ENCODE measurements around the gene DOCK7. TPM values are rescaled to one million over a fixed set of nuclear protein-coding genes. Genes with fewer than 3 reads are reported as not detected.
A peak's percentile ranks its signal among the peaks of the same experiment; 100 is the strongest.

DOCK7 gene
- total and polyA plus RNA-seq, 10 donors = 3.3 to 48.3 (median 30.3) TPM

DNA sequence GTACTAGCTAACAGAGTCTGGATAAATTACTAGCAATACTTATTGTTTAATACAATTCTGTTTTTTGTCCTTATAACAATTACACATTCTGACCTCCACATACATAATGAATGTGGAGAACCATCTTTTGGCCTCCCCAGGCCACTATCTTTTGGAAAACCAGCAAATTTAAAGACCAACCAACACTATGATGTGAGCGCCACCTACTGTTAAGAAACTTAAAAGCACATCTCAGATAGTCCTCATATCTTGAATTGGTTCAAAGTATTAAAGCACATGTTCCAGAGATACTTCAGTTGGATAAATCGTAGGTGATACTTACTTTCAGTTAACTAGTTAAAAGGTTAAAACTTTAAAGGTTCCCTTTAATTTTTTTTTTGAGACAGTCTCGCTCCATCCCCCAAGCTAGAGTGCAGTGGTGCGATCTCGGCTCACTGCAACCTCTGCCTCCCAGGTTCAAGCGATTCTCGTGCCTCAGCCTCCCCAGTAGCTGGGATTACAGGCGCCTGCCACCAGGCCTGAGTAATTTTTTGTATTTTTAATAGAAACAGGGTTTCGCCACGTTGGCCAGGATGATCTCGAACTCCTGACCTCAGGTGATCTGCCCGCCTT lies 280.7 kb downstream of the DOCK7 start:
- no peak for DNase-seq
- intact Hi-C loops (cut with DNase I; ENCODE audit: low total_unique reads) = loop anchor here (2.0 kb wide), 1 partner anchor 233 kb away; no protein-coding TSS in a partner anchor
- Histone ChIP-seq H3K36me3 (no peaks in the 10 kb centered on the region), H3K4me1 (no peaks in the 10 kb centered on the region), H3K9me3 (no peaks in the 10 kb centered on the region), H3K4me3 (no peak overlapping the region), H3K27ac (no peak overlapping the region), H3K27me3 (replicated peaks in 1 of 7) (no peaks in the 10 kb centered on the region)
- WGBS, 5 donors = 70 to 74% (median 71%) methylated on average over 12 of the region's 12 CpGs
- TF ChIP-seq POLR2A (IDR thresholded peaks at IDR 0.05) = no peak
- TF ChIP-seq POLR2AphosphoS5 (IDR thresholded peaks at IDR 0.05) = no peak
- TF ChIP-seq, protein P1, sequence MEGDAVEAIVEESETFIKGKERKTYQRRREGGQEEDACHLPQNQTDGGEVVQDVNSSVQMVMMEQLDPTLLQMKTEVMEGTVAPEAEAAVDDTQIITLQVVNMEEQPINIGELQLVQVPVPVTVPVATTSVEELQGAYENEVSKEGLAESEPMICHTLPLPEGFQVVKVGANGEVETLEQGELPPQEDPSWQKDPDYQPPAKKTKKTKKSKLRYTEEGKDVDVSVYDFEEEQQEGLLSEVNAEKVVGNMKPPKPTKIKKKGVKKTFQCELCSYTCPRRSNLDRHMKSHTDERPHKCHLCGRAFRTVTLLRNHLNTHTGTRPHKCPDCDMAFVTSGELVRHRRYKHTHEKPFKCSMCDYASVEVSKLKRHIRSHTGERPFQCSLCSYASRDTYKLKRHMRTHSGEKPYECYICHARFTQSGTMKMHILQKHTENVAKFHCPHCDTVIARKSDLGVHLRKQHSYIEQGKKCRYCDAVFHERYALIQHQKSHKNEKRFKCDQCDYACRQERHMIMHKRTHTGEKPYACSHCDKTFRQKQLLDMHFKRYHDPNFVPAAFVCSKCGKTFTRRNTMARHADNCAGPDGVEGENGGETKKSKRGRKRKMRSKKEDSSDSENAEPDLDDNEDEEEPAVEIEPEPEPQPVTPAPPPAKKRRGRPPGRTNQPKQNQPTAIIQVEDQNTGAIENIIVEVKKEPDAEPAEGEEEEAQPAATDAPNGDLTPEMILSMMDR (IDR thresholded peaks at IDR 0.05 in 8 of 11, conservative IDR thresholded peaks at IDR 0.05 in 3 of 11) = peak in 10 of 11 experiments; percentile 24 to 80 (median 68)

DNA sequence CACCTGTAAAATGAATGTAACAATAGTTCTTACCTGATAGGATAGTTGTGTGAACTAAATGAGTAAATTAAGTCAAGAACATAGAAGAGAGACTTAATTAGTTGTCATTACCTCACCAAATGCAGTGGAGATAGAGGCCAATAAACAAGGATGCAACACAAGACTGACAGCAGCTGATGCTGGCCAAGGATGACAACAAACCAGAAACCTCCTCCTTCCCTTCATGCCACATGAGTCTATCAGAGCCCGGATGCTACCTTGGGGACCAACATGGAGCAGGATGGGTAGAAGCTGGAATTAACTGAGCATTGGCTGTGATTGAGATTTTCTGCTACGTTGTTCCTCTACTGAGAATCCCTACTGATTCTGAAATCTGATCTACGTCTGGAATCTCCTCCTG lies 281.6 kb downstream of the DOCK7 start:
- H3K27me3 ChIP-seq (replicated peaks in 1 of 7) = no peaks in the 10 kb centered on the region
- H3K27ac ChIP-seq = no peak overlapping the region
- H3K9me3 ChIP-seq = no peaks in the 10 kb centered on the region
- no peaks in the 10 kb centered on the region for H3K36me3 ChIP-seq
- TF ChIP-seq POLR2AphosphoS5 (IDR thresholded peaks at IDR 0.05) (no peak), POLR2A (IDR thresholded peaks at IDR 0.05) (no peak)
- TF ChIP-seq, protein P1 (IDR thresholded peaks at IDR 0.05 in 8 of 11, conservative IDR thresholded peaks at IDR 0.05 in 3 of 11) = no peak
- DNase-seq = no peak
- intact Hi-C loops (cut with DNase I; ENCODE audit: low total_unique reads) = loop anchor here (2.0 kb wide), 1 partner anchor 232 kb away; no protein-coding TSS in a partner anchor
- H3K4me1 ChIP-seq = no peaks in the 10 kb centered on the region
- WGBS, 5 donors = 61 to 95% (median 83%) methylated on average over 3 of the region's 3 CpGs
- no peak overlapping the region for H3K4me3 ChIP-seq

DNA sequence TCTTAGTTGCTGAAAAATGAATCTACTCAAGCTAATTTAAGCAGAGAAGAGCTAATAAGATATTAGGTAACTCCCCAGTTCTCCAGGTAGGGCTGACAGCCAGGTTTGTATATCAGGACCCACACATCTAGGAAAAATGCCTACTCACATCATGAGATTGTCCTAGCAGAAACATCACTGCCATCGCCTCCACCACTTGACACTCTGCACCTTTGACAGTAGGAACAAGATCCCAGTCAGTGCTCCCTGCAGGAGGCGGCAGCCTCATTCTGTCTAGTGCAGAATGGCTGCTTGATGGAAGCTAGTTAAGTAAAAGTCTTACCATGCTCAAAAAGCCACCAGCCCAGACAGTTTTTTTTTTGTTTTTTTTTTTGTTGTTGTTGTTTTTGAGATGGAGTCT lies 282.9 kb downstream of the DOCK7 start:
- H3K4me1 ChIP-seq = no peaks in the 10 kb centered on the region
- H3K36me3 ChIP-seq = no peaks in the 10 kb centered on the region
- TF ChIP-seq, protein P1 (IDR thresholded peaks at IDR 0.05 in 8 of 11, conservative IDR thresholded peaks at IDR 0.05 in 3 of 11) = no peak
- no peak for TF ChIP-seq POLR2A (IDR thresholded peaks at IDR 0.05)
- TF ChIP-seq POLR2AphosphoS5 (IDR thresholded peaks at IDR 0.05) = no peak
- no peaks in the 10 kb centered on the region for H3K9me3 ChIP-seq
- no peaks in the 10 kb centered on the region for H3K27me3 ChIP-seq (replicated peaks in 1 of 7)
- 87 to 100% (median 94%) methylated on average over 2 of the region's 2 CpGs for WGBS, 5 donors
- no peak overlapping the region for H3K4me3 ChIP-seq
- intact Hi-C loops (cut with DNase I; ENCODE audit: low total_unique reads) = no loop called here
- no peak overlapping the region for H3K27ac ChIP-seq
- no peak for DNase-seq

Small RNA genes lying within 50 kb of the gene (small RNA-seq; reads per million reads assigned to genes)
- gene AL451044.1 = 0 reads per million in 4 donors

Other genes with a start within 250 kb of the DOCK7 start
- not detected for gene ANGPTL3, start 90.9 kb downstream of the DOCK7 start, total RNA-seq
- gene ANGPTL3, start 90.9 kb downstream of the DOCK7 start, polyA plus RNA-seq = not detected
- 10 to 100 TPM; 15.2 to 24.1 (median 18.8) TPM for gene ATG4C, start 95.7 kb upstream of the DOCK7 start, total RNA-seq
- gene ATG4C, start 95.7 kb upstream of the DOCK7 start, polyA plus RNA-seq = 10 to 100 TPM in 2 of 3 donors, 1 to 10 TPM in 1; 9.3 to 15.6 (median 15.3) TPM